ENCODE data around the gene CD19.
"Not testable (repeated sequence)": the region's sequence is repeated elsewhere in the genome, so short reads cannot be mapped to it uniquely, and the experiment has no call there.

The CD19 gene

DNA sequence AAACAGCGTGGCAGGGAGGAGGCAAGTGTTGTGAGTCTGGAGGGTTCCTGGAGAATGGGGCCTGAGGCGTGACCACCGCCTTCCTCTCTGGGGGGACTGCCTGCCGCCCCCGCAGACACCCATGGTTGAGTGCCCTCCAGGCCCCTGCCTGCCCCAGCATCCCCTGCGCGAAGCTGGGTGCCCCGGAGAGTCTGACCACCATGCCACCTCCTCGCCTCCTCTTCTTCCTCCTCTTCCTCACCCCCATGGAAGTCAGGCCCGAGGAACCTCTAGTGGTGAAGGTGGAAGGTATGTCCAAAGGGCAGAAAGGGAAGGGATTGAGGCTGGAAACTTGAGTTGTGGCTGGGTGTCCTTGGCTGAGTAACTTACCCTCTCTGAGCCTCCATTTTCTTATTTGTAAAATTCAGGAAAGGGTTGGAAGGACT is at the start of gene CD19:
Gene CD19 (plus strand): TSS at position 171 of the 425 bp plus-strand sequence. CDS start 30 bp downstream, at position 201.
- no peak for DNase-seq

DNA sequence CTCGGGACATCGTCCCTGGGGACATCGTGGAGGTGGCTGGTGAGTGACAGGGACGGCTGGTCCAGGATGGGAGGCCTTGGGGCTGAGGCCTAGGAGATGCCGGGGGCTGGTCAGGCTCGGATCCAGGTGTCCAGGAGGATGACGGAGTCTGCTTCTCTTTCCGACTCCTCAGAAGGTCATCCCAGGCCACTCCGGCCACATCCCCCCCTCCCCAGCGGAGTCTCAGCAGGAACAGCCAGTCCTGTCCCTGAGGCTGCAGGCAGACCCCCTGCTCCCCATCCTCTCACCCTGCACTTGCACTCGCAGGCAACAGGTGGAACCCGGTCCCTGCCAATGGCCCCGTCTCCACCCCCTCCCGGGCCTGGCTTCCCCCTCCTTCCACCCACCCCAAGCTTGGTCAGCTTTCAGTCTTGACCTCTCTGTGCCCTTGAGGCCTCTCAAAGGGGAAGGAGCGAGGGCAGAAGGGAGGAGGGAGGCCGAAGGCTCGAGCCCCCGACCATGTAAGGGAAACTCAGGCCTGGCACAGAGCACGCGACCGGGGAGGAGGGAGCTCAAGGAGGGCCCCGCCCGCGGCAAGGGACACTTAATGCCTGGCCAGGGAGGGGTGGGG is 49.1 kb upstream of the CD19 start:
- DNase-seq, result no peak

DNA sequence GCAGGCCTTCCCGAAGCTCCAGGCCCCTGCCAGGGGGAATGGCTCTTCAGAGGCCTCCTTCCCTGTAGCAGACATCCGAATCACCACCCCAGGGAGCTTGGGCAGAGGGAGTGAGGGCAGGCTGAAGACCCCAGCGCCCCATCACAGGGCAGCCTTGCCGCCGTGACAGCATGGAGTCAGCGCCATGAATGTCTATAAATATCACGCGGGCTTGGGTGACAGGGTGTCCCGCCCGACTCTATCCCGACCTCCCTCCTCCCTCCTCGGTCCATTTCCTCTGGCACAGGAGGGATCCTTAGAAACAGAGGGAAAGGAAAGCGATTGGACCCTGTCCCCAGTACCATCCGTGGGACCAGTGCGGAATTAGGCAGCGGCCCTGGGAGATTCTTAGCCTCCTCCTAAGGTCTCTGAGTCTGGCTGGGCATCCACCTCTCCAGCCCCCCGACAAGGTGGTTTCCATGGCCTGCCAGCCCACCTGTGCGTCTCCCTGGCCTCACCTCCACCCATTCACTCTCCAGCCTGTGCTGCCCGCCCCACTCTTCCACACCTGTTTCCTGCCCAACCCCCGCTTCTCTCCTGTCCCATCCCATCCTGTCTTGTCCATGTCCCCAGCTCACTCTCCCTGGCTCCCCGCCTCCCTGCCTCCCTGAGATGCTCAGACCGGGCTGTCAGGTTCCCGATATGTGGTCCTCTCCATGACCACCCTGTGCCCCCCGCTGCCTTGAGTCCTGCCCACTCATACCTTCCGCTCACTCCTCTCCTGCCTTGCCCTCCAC is 48.4 kb upstream of the CD19 start:
- DNase-seq, result no peak

DNA sequence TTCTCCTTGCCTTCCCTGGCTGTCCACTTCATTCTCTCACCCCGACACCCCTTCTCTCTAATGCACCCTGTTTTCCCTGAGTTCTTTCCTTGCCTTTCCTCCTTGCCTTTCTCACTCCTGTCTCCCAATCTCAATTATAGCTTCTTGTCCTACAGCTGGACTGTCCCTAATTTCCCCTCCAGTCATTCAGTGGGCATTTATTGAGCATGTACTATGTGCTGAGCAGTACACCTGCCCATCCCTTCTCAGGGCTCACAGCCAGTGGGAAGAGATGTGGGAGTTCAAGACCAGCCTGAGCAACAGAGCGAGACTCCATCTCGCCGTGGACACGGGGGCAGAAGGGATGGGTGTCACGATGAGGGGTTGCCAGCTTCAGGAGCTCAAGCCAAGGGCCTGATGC is 47.7 kb upstream of the CD19 start:
- DNase-seq, result no peak

DNA sequence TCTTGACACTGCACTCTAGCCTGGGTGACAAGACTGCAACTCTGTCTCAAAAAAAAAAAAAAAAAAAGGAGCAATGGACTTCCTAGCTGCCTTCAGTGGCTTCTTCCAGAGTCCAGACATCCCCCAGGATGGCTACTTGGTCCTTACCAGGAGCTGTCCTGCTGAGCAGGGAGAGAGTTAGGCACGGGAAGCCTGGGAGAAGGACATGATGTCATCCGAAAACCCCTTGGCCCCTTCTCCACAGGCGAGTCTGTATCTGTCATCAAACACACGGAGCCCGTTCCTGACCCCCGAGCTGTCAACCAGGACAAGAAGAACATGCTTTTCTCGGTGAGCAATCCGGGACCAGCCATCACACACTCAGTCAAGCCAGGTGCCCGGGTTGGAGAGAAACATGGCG is 44.8 kb upstream of the CD19 start:
- DNase-seq, result no peak

DNA sequence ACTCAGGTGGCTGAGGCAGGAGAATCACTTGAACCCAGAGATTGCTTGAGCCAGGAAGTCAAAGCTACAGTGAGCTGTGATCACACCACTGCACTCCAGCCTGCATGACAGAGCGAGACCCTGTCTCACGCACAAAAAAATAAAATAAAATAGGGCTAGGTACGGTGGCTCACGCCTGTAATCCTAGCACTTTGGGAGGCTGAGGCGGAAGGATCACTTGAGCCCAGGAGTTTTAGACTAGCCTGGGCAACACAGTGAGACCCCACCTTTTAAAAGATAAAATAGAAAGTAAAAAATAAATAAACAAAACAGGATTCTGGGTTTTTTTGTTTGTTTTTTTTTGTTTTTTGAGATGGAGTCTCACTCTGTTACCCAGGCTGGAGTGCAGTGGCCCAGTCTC is 41.4 kb upstream of the CD19 start:
- DNase-seq, result not testable (repeated sequence)

DNA sequence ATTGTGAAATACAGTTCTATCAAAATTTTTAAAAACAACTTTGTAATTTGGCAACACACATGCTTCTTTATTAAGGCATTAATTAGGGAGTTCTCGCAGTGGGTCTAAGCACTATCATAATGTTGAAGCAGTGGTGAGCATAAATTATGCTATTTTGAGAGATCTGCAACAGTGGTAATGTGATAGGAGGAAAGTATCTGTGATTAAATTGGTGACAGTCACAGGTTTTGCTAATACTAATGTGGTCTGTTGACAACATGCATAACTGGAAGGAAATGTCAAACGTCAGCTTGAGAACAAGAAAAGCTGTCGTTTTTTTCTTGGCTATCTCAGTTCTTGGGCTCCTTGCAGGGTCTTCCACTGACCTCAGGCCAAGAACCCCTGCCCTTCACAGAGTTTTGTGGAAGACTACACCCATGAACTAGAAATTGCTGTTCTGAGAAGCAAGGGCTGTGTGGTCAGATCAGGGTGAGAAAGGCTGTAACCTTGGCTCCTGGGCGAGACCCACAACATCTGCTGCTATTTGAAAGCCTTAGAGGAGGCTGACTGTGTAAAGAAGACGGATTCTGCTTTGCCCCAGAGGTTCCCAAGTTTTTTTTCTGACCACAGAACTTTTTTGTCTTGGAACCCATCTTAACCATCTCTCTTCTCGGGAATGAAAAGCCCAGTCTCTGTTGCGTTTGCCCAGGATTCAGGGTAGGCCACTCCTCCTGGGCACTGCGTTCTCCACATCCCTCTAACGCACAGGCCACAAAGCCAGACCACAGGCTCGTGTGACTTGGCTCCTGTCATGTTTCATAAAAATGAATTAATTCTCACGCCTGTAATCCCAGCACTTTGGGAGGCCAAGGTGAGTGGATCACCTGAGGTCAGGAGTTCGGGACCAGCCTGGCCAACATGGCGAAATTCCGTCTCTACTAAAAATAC is 39.5 kb upstream of the CD19 start:
- DNase-seq, result no peak

DNA sequence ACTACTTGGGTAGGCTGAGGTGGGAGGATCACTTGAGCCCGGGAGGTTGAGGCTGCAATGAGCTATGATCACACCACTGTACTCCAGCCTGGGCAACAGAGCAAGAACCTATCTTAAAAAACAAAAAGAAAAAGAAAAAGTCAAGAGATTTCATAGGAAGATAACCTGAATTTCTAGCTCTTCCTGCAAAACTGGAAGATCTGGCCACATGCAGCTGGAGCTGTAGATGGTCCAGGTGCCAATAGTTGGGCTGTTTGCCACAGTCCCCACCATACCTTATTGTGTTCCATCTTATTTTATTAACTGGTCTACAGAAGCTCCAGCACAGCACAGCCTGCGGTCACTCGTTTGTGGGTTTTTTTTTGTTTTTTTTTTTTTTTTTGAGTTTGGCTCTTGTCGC is 38.5 kb upstream of the CD19 start:
- no peak for DNase-seq

DNA sequence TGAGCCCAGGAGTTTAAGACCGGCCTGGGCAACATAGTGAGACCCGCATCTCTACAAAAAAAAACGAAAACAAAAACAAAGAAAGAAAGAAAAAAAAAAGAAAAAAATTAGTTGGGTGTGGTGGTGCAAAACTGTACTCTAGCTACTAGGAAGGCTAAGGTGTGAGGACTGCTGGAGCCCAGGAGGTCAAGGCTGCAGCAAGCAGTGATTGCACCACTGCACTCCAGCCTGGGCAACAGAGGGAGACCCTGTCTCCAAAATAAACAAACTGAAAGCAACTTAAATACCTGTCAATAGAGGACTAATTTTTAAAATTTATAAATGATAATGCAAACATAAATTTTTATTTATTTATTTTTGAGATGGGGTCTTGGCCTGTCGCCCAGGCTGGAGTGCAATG is 36.2 kb upstream of the CD19 start:
- no peak for DNase-seq

DNA sequence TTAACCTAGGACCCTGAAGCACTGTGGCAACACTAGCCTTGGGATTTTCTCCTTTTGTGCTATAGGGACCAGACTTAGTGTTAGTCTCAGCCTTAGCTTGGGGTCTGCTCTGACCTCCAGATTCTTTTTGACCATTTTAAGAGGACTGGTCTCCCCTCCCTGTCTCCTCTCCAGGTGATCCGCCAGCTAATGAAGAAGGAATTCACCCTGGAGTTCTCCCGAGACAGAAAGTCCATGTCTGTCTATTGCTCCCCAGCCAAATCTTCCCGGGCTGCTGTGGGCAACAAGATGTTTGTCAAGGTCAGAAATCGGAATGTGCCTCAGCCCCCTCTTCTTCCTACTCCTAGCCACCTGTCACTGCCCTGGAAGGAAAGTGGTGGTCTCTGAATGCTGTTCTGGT is 33.9 kb upstream of the CD19 start:
- no peak for DNase-seq

DNA sequence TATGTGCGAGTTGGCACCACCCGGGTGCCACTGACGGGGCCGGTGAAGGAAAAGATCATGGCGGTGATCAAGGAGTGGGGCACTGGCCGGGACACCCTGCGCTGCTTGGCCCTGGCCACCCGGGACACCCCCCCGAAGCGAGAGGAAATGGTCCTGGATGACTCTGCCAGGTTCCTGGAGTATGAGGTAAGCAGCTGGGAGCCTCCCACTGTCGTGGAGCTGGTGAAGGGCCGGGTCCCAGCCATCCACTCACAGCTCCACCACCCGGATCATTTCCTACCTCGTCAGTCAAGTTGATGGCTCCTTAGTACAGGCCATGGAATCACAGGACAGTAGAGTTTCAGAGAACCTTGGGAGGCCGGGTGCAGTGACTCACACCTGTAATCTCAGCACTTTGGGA is 33.5 kb upstream of the CD19 start:
- no peak for DNase-seq

DNA sequence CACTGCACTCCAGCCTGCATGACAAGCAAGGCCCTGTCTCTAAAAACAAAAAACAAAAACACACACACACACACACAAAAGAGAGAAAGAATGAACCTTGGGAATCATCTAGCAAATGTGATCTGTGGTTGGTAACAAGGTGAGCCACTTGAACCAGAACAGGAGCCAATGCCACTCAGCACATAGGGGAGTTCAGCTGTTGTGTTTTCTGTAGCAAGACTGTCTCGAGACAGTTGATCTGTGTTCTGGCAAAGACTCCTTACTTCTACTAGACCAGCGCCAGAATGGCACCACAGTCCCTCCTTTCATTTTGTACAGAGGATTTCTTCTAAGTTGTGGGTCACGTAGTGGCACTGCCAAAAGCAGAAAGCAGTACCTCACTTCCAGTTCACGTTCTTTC is 32.8 kb upstream of the CD19 start:
- no peak for DNase-seq

DNA sequence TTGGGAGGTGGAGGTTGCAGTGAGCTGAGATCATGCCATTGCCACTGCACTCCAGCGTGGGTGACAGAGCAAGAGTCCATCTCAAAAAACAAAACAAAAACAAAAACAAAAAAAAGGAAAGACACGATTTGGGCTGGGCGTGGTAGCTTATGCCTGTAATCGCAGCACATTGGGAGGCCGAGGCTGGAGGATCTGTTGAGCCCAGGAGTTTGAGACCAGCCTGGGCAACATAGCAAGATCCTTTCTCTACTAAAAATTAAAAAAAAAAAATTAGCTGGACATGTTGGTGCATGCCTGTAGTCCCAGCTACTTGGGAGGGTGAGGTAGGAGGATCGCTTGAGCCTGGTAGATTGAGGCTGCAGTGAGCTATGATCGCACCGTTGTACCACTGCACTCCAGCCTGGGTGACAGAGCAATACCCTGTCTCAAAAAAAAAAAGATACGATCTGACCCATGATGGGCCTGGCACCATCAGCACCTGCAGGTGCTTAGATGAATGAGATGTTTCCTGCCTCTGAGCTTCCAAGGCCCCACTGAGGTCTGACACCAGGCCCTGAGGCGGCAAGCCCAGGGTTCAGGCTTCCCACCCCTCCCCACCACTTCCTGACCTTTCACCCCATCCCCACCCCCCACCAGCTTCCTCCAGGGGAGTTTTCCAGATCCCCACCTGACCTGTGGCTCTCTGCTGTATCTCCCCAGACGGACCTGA is 31.7 kb upstream of the CD19 start:
- DNase-seq, result no peak

DNA sequence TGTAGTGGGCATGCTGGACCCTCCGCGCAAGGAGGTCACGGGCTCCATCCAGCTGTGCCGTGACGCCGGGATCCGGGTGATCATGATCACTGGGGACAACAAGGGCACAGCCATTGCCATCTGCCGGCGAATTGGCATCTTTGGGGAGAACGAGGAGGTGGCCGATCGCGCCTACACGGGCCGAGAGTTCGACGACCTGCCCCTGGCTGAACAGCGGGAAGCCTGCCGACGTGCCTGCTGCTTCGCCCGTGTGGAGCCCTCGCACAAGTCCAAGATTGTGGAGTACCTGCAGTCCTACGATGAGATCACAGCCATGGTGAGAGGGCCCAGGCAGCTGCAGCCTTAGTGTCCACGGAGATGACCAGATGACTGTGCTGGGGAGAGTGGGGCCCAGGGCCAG is 31.2 kb upstream of the CD19 start:
- DNase-seq, result no peak

DNA sequence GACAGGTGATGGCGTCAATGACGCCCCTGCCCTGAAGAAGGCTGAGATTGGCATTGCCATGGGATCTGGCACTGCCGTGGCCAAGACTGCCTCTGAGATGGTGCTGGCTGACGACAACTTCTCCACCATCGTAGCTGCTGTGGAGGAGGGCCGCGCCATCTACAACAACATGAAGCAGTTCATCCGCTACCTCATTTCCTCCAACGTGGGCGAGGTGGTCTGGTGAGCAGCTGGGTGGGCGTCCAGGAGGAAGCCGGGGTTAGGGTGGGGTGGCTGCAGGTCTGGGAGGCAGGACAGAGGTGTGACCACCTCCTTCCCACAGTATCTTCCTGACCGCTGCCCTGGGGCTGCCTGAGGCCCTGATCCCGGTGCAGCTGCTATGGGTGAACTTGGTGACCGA is 29.9 kb upstream of the CD19 start:
- no peak for DNase-seq

DNA sequence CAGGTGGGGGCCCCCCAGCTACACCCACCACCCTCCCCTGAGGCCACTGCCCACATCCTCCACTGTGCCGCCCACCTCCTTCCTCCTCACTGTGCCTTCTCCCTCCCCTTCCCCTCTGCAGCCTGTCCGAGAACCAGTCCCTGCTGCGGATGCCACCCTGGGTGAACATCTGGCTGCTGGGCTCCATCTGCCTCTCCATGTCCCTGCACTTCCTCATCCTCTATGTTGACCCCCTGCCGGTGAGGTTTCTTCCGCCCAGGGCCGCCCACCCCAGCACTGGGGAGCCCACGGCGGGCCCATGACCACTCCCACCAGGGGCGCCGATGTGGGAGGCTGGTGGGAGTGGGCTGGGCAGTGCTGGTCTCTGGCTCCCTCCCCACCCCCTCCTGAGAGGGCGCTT is 28.9 kb upstream of the CD19 start:
- DNase-seq, result no peak

DNA sequence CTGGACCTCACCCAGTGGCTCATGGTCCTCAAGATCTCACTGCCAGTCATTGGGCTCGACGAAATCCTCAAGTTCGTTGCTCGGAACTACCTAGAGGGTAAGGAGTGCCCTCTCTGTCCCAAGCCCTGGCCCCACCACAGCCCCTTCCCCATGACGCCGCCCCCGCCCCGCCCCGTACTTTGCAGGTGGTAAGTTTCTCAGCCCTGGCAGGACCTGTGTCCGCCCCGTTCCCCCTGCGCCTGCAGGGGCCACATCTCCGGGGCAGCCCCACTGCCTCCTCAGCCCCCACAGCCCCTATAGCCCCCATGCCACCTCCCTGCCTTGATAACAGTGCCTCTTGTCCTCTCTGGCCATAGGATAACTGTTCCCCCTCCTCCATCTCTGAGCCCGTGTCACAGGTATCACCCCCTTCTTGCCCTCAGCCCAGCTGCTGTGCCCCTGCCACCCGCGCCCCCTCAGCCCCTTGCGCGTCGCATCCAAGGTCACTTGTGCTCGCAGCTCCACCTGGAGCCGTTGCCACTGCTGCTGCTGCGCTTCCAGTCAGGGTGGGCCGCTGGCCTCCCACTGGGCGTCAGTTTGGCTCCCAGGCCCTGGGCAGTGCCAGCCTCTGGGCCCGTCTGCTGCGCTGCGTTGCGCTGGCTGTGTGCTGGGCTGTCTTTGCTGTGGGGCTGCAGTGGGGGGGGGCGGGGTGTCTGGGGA is 28.3 kb upstream of the CD19 start:
- DNase-seq, result no peak

DNA sequence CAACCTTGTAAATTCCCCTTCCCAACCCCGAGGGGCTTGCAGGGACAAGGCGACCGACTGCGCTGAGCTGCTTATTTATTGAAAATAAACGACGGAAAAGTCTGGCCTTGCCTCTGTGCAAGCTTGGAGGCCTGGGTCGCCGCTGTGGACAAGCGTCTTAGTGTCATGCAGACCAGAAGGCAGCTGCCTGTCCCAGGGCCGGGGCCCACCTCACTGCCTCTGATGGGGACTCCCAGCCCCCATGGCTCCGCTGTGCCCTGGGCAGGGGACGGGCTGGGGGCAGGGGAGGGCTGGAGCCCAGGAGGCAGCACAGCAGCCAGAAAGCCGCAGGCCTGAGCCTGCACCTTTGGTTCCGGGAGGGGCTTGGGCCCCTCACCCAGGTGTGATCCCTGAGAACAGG is 27.4 kb upstream of the CD19 start:
- no peak for DNase-seq

DNA sequence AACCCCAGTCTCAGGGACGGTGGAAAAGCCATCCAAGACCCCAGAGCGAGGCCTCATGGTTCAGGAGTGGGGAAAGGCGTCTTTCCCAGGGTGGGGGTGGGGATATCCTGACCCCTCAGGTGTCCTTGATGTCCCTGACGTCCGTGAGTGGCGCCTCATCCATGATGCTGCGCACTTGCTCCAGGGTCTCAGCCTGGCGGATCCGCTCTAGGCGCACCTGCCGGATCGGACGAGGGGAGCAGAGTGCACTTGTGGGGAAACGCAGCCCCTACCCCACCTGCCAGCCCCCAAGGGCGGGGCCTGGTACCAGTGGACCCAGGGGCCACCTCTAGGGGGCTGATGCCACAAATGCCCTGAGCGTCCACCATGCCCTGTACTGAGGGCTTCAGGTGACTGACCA is 26.9 kb upstream of the CD19 start:
- no peak for DNase-seq

DNA sequence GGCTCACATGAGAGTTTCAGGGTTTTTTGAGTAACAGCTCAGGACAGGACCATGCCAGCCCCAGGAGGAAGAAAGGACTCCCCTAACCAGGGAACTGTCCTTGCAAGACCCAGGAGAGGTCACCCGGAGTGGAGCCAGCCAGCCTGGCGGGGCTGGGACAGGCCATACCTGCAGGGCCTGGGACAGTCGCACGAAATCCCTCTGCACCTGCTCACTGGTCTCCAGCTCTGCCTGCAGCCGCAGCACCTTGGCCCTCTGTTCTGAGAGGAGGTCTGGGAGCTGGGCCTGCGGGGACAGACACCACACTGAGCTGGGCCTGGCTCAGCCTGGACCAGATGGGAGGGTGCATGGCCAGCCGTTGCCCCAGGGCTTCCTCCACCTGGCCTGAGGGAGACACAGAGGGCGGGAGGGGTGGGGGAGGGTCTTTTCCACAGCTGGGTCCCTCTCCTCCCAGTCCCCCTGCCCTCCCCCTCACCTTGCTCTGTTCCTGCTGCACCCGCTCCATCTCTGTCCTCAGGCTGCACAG is 26.5 kb upstream of the CD19 start:
- DNase-seq, result no peak

DNA sequence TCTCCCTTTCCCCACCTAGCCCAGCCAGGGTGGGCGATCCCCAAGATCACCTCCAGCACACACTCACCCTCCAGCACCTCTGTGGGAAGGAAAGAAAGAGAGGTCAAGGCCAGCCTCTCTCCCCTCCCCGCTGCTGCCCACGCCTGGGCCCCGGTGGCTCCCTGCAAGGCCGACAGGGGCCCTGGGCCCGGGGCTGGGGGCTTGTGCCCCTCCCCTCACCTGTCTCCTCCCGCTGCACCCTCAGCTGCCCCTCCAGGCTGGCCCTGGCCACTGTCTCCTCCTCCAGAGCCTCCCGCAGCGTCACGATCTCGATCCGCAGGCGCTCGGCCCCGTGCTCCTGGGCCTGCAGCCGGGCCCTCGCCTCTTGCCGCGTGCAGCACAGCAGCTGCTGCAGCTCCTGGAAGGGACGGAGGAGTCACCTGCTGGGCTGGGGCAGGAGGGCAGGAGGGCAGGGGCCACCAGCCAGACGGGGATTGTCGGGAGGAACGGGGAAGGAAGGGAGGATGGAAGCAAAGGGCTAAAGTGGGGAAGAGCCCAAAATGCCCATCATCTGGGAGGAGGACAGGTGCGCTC is 25.9 kb upstream of the CD19 start:
- DNase-seq, result no peak

Data from DMS 273 treated with DMSO at 0.1 percent for 48 hours (cell line).